Measurements from ENCODE around the gene OR4F15. TPM values are rescaled to one million over a fixed set of nuclear protein-coding genes. Genes with fewer than 3 reads are reported as not detected.

OR4F15 gene
- total RNA-seq, 4 donors from 2014 or later = not detected

GRCh38 chr15:101827257-101827656 lies 15.3 kb downstream of the OR4F15 start:
- TF ChIP-seq CTCF (IDR thresholded peaks at IDR 0.05) = no peak
- H3K27me3 ChIP-seq = no peaks in the 10 kb centered on the region
- H3K4me3 ChIP-seq (replicated peaks in 1 of 3) = no peak overlapping the region
- no peak for DNase-seq
- no peaks in the 10 kb centered on the region for H3K9me3 ChIP-seq
- H3K4me1 ChIP-seq = no peaks in the 10 kb centered on the region
- H3K36me3 ChIP-seq = no peaks in the 10 kb centered on the region
- intact Hi-C loops (cut with DNase I) = no loop called here
- 74 to 78% methylated on average over 6 of the region's 6 CpGs for WGBS, 2 donors
- no peak overlapping the region for H3K27ac ChIP-seq

GRCh38 chr15:101828774-101829173 lies 16.8 kb downstream of the OR4F15 start:
- DNase-seq = no peak
- 81 to 89% methylated on average over 5 of the region's 5 CpGs for WGBS, 2 donors
- Histone ChIP-seq H3K27ac (no peak overlapping the region), H3K4me1 (no peaks in the 10 kb centered on the region), H3K36me3 (no peaks in the 10 kb centered on the region), H3K4me3 (replicated peaks in 1 of 3) (no peak overlapping the region), H3K27me3 (no peaks in the 10 kb centered on the region), H3K9me3 (no peaks in the 10 kb centered on the region)
- intact Hi-C loops (cut with DNase I) = no loop called here
- no peak for TF ChIP-seq POLR2A (IDR thresholded peaks at IDR 0.05)
- no peak for TF ChIP-seq CTCF (IDR thresholded peaks at IDR 0.05)

GRCh38 chr15:101841656-101842055 lies 29.7 kb downstream of the OR4F15 start:
- no peak for TF ChIP-seq POLR2A (IDR thresholded peaks at IDR 0.05)
- TF ChIP-seq CTCF (IDR thresholded peaks at IDR 0.05) = no peak
- intact Hi-C loops (cut with DNase I) = no loop called here
- no peak for DNase-seq
- WGBS, 2 donors = 48 to 59% methylated on average over 3 of the region's 3 CpGs
- H3K36me3 ChIP-seq = no peaks in the 10 kb centered on the region
- no peaks in the 10 kb centered on the region for H3K4me1 ChIP-seq
- no peaks in the 10 kb centered on the region for H3K9me3 ChIP-seq
- H3K27ac ChIP-seq = no peak overlapping the region
- H3K4me3 ChIP-seq (replicated peaks in 1 of 3) = no peak overlapping the region
- H3K27me3 ChIP-seq = no peaks in the 10 kb centered on the region

- TF ChIP-seq POLR2A (IDR thresholded peaks at IDR 0.05) (no peak), CTCF (IDR thresholded peaks at IDR 0.05) (no peak)
- Histone ChIP-seq H3K27me3 (no peaks in the 10 kb centered on the region), H3K27ac (no peak overlapping the region), H3K4me3 (replicated peaks in 1 of 3) (no peak overlapping the region), H3K4me1 (no peaks in the 10 kb centered on the region), H3K36me3 (no peaks in the 10 kb centered on the region), H3K9me3 (no peaks in the 10 kb centered on the region)
- 65 to 71% methylated on average over 6 of the region's 6 CpGs for WGBS, 2 donors
- intact Hi-C loops (cut with DNase I) = no loop called here
- no peak for DNase-seq
These were observed 32.9 kb downstream of the OR4F15 start for GRCh38 chr15:101844916-101845315.

DNA sequence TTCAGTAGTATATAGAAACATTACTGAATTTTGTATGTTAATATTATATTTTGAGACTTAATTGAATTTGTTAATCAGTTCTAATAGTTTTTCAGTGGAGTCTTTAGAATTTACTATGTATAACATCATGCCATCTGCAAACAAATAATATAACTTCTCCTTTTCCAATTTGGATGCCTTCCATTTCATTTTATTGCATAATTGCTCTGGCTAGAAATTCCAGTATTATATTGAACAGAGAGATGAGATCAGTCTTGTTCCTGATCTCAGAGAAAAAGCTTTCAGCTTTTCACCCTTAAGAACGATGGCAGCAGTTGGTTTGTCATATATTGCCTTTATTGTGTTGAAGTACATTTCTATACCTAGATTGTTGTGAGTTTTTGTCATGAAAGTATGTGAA lies 40.4 kb downstream of the OR4F15 start:
- 75 to 88% methylated on average over 1 of the region's 1 CpG for WGBS, 2 donors
- Histone ChIP-seq H3K27ac (no peak overlapping the region), H3K27me3 (no peaks in the 10 kb centered on the region), H3K4me1 (no peaks in the 10 kb centered on the region), H3K9me3 (no peaks in the 10 kb centered on the region), H3K4me3 (replicated peaks in 1 of 3) (no peak overlapping the region), H3K36me3 (no peaks in the 10 kb centered on the region)
- DNase-seq = no peak
- TF ChIP-seq POLR2A (IDR thresholded peaks at IDR 0.05) (no peak), CTCF (IDR thresholded peaks at IDR 0.05) (no peak)
- intact Hi-C loops (cut with DNase I) = no loop called here

Small RNA genes lying within 50 kb of the gene (small RNA-seq; reads per million reads assigned to genes)
- gene RN7SL209P = not detected

Other genes with a start within 250 kb of the OR4F15 start
- 10 to 100 TPM; 54.8 to 92.5 (median 71.5) TPM for gene TM2D3, start 159.8 kb upstream of the OR4F15 start, total RNA-seq
- 10 to 100 TPM; 22.8 to 58.6 (median 26.6) TPM for gene TARS3, start 87.7 kb upstream of the OR4F15 start, total RNA-seq
- not detected for gene OR4F6, start 8.7 kb upstream of the OR4F15 start, total RNA-seq